ENCODE results near the gene SERPINA4. TPM values are rescaled to one million over a fixed set of nuclear protein-coding genes. Genes with fewer than 3 reads are reported as not detected.
A peak's percentile ranks its signal among the peaks of the same experiment; 100 is the strongest.

Gene SERPINA4
- total RNA-seq, 1 experiment from 2014 or later, result 0.17 TPM

- no peak for TF ChIP-seq JUND (IDR thresholded peaks at IDR 0.05)
- Histone ChIP-seq H3K27me3 (ENCODE audit: insufficient read depth, low read length) (no peaks in the 10 kb centered on the region), H3K9me2 (ENCODE audit: insufficient read depth) (no peaks in the 10 kb centered on the region), H2AFZ (ENCODE audit: low read depth, low read length, poor library complexity, severe bottlenecking) (no peak overlapping the region), H3K27ac (ENCODE audit: low read depth, low read length) (peak overlapping the region; percentile 68), H3K79me2 (ENCODE audit: insufficient read depth, low read length) (no peaks in the 10 kb centered on the region), H3K4me3 (replicated peaks in 1 of 2; ENCODE audit: low read depth in 1 of 2, low read length in 2 of 2) (no peak overlapping the region), H3K9ac (ENCODE audit: low read length) (peak overlapping the region; percentile 49), H3K4me2 (ENCODE audit: low read length) (peak overlapping the region; percentile 68), H3K4me1 (ENCODE audit: control insufficient read depth in 1 of 2, insufficient read depth in 2 of 2, low read length in 2 of 2) (peaks cover 36 to 55% of the 10 kb centered on the region in 2 experiments), H3K36me3 (ENCODE audit: control insufficient read depth in 1 of 2, insufficient read depth in 2 of 2, low read length in 2 of 2) (no peaks in the 10 kb centered on the region), H3K9me3 (ENCODE audit: control insufficient read depth in 1 of 2, insufficient read depth in 1 of 2, low read depth in 1 of 2, low read length in 2 of 2) (no peaks in the 10 kb centered on the region), H4K20me1 (ENCODE audit: insufficient read depth) (no peaks in the 10 kb centered on the region)
- RAD21 ChIA-PET (ENCODE audit: low non-redundant PET in 1 of 2, low total read pairs in 2 of 2, uncharacterized antibody in 2 of 2, unreplicated experiment in 2 of 2), result no interaction called here
- no TSS peak for BruUV-seq (replicated peaks)
- intact Hi-C loops (cut with micrococcal nuclease), result no loop called here
- CTCF ChIA-PET, result interaction anchor here (1.0 to 2.1 kb wide), 6 partner anchors 11 to 166 kb away, joined by 3 to 7 read pairs (median 4); partner anchors contain the start of gene SERPINA3
- DNase-seq (ENCODE audit: low read depth, low spot score) (no peak), ATAC-seq (no peak)
- POLR2A ChIA-PET, result interaction anchor here (1.2 to 3.3 kb wide), 6 partner anchors 10 to 114 kb away, joined by 3 to 32 read pairs (median 4); partner anchors contain the start of genes SERPINA3 and SERPINA4
These were observed 38.9 kb downstream of the SERPINA4 start for GRCh38 chr14:94600148-94600545.

GRCh38 chr14:94601884-94602391 is 40.7 kb downstream of the SERPINA4 start:
- no TSS peak for BruUV-seq (replicated peaks)

More at GRCh38 chr14:94601884-94602391, 40.7 kb downstream of the SERPINA4 start:
- Histone ChIP-seq H3K9me2 (ENCODE audit: insufficient read depth) (no peaks in the 10 kb centered on the region), H4K20me1 (ENCODE audit: insufficient read depth) (no peaks in the 10 kb centered on the region), H3K9me3 (ENCODE audit: control insufficient read depth in 1 of 2, insufficient read depth in 1 of 2, low read depth in 1 of 2, low read length in 2 of 2) (no peaks in the 10 kb centered on the region), H3K9ac (ENCODE audit: low read length) (peak overlapping the region; percentile 40), H3K4me1 (ENCODE audit: control insufficient read depth in 1 of 2, insufficient read depth in 2 of 2, low read length in 2 of 2) (peaks cover 36 to 55% of the 10 kb centered on the region in 2 experiments), H3K4me3 (replicated peaks in 1 of 2; ENCODE audit: low read depth in 1 of 2, low read length in 2 of 2) (no peak overlapping the region), H3K27ac (ENCODE audit: low read depth, low read length) (peak overlapping the region; percentile 11), H2AFZ (ENCODE audit: low read depth, low read length, poor library complexity, severe bottlenecking) (peak overlapping the region; percentile 28), H3K36me3 (ENCODE audit: control insufficient read depth in 1 of 2, insufficient read depth in 2 of 2, low read length in 2 of 2) (no peaks in the 10 kb centered on the region), H3K27me3 (ENCODE audit: insufficient read depth, low read length) (no peaks in the 10 kb centered on the region), H3K4me2 (ENCODE audit: low read length) (peak overlapping the region; percentile 50), H3K79me2 (ENCODE audit: insufficient read depth, low read length) (no peaks in the 10 kb centered on the region)
- ATAC-seq (no peak), DNase-seq (ENCODE audit: low read depth, low spot score) (peak; percentile 27)
- intact Hi-C loops (cut with micrococcal nuclease), result no loop called here
- TF ChIP-seq ZBTB33 (IDR thresholded peaks at IDR 0.05; ENCODE audit: extremely low read depth, insufficient replicate concordance, low read length), result no peak
- no peak for TF ChIP-seq SP1 (IDR thresholded peaks at IDR 0.05; ENCODE audit: low read depth)
- no peak for TF ChIP-seq SIN3A (IDR thresholded peaks at IDR 0.05; ENCODE audit: low read depth)
- no peak for TF ChIP-seq ATF3 (IDR thresholded peaks at IDR 0.05)
- TF ChIP-seq ZNF274 (IDR thresholded peaks at IDR 0.05; ENCODE audit: low read depth, low read length), result no peak
- TF ChIP-seq RAD21 (IDR thresholded peaks at IDR 0.05; ENCODE audit: low read depth), result no peak
- no peak for TF ChIP-seq POLR2AphosphoS5 (IDR thresholded peaks at IDR 0.05; ENCODE audit: low read depth, low read length)
- TF ChIP-seq EZH2 (IDR thresholded peaks at IDR 0.05), result no peak
- no peak for TF ChIP-seq CTCF (IDR thresholded peaks at IDR 0.05 in 2 of 3, conservative IDR thresholded peaks at IDR 0.05 in 1 of 3; ENCODE audit: borderline replicate concordance in 1 of 3, insufficient read depth in 1 of 3, low read depth in 2 of 3, low read length in 2 of 3)
- TF ChIP-seq FOSL1 (IDR thresholded peaks at IDR 0.05; ENCODE audit: low read depth), result no peak
- TF ChIP-seq YY1 (IDR thresholded peaks at IDR 0.05; ENCODE audit: extremely low read depth, insufficient replicate concordance, low read depth, low read length), result no peak
- TF ChIP-seq JUND (IDR thresholded peaks at IDR 0.05), result no peak
- ChIA-PET RAD21 (ENCODE audit: low non-redundant PET in 1 of 2, low total read pairs in 2 of 2, uncharacterized antibody in 2 of 2, unreplicated experiment in 2 of 2) (interaction anchor here in 1 of 2 experiments (1.0 kb wide), 1 partner anchor 168 kb away, joined by 4 read pairs; no protein-coding TSS in a partner anchor), POLR2A (interaction anchor here (0.7 to 1.9 kb wide), 4 partner anchors 9 to 42 kb away, joined by 3 to 10 read pairs (median 4); partner anchors contain the start of gene SERPINA3), CTCF (no interaction called here)

Measured in HCT116 (cell line).